GM06990 (cell line): ENCODE results near the gene PDXP.
A peak's percentile ranks its signal among the peaks of the same experiment; 100 is the strongest.

Source experiments
- DNase-seq: peaks from one replicate; pipeline ENCODE4 v3.0.0-alpha.2; 2011; ENCODE audit not compliant: insufficient read length; ENCODE audit errors: extremely low read depth
- H3K27me3 ChIP-seq: replicated peaks from 2 replicates; pipeline ENCODE4 v1.6.0; 2011; ENCODE audit warnings: low read length; ENCODE audit not compliant: control insufficient read depth, insufficient read depth
- H3K36me3 ChIP-seq: 2 replicates; pipeline ENCODE4 v1.5.1; 2011; ENCODE audit warnings: low read length; ENCODE audit not compliant: control insufficient read depth, insufficient read depth
- H3K4me3 ChIP-seq: replicated peaks from 2 replicates; pipeline ENCODE4 v1.5.1; 2011; ENCODE audit warnings: low read depth, mild to moderate bottlenecking, control low read depth, low read length
- TF ChIP-seq, protein P1 (sequence below): IDR thresholded peaks from 2 replicates; pipeline ENCODE4 v1.5.1; 2011; ENCODE audit warnings: low read length, control low read depth, mild to moderate bottlenecking, inconsistent platforms; ENCODE audit not compliant: insufficient read depth, poor library complexity, severe bottlenecking

PDXP gene

DNA sequence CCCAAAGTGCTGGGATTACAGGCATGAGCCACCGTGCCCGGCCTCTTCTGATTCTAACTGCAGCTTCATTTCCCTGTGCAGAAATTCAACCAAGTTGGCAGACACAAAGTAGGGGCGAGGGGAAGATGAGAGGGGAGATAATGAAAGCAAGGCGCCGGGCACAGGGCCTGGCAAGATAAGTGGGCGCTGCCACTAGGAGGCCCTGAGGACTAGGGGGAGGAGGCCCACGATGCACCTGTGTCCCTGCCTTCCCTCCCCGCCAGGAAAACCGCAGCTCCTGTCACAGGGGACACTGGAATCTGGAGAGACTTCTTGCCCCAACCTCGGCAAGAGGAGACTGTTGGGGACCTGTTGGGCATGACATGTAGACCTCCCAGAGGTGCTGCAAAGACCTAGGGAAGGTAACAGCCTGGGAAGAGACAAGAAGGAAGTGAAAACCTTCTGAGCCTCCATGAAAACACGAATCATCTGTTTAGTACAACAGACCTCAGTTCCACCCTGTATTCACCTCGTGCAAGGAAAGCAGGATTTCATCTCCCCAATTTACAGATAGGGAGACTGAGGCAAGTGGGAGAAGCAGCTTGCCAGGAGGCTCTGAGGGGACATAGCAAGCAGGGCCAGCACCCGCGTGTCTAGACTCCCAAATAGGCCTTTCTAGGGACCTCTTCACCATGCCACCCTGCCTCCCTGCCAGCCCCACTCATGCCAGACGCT lies 13.8 kb downstream of the PDXP start:
- H3K4me3 ChIP-seq: no peak overlapping the region
- H3K27me3 ChIP-seq: no peaks in the 10 kb centered on the region
- DNase-seq: no peak
- TF ChIP-seq, protein P1, sequence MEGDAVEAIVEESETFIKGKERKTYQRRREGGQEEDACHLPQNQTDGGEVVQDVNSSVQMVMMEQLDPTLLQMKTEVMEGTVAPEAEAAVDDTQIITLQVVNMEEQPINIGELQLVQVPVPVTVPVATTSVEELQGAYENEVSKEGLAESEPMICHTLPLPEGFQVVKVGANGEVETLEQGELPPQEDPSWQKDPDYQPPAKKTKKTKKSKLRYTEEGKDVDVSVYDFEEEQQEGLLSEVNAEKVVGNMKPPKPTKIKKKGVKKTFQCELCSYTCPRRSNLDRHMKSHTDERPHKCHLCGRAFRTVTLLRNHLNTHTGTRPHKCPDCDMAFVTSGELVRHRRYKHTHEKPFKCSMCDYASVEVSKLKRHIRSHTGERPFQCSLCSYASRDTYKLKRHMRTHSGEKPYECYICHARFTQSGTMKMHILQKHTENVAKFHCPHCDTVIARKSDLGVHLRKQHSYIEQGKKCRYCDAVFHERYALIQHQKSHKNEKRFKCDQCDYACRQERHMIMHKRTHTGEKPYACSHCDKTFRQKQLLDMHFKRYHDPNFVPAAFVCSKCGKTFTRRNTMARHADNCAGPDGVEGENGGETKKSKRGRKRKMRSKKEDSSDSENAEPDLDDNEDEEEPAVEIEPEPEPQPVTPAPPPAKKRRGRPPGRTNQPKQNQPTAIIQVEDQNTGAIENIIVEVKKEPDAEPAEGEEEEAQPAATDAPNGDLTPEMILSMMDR: no peak
- no peaks in the 10 kb centered on the region; the same call in 1 of the 2 replicates for H3K36me3 ChIP-seq

DNA sequence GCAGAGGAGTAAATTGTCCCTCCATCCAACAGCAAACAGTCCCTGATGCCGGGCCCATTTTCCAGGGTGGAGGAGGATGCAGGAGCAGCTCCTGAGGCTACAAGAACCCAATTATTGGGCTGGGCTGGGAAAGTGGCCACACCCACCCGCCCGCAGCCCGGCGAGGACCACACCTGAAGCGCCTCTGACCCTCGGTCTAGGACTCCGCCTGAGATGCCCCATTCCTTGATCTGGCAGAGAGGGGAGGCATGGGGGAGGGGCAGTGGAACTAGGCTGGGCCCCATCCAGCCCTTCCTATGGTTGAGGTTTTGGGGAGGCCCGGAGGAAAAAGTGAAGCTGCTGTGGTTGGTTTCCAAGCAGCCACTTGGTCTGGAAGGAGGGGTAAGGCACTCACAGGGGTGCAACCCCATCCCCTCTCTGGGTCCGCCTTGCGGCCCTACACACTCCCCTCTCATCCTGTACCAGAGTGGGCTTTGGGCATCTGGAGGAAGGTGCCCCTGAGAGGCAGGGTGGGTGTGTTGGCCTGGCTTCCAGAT lies 14.5 kb downstream of the PDXP start:
- TF ChIP-seq, protein P1: no peak
- H3K36me3 ChIP-seq: peaks cover 1% of the 10 kb centered on the region; the same call in 1 of the 2 replicates
- no peak overlapping the region for H3K4me3 ChIP-seq
- H3K27me3 ChIP-seq: no peaks in the 10 kb centered on the region
- no peak for DNase-seq

DNA sequence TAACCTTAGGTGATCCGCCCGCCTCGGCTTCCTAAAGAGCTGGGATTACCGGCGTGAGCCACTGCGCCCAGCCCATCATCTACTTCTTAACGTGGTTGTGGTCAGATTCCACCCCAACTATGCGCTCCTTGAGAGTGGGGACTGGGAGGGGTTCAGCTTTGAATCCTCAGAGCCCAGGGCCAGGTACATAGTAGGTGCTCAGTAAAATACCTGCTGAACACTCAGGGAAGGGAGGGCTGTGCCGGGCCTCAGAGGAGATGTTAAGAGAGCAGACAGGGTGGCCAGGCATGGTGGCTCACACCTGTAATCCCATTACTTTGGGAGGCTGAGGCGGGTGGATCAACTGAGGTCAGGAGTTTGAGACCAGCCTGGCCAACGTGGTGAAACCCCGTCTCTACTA lies 15.7 kb downstream of the PDXP start:
- TF ChIP-seq, protein P1: no peak
- Histone ChIP-seq H3K4me3 (no peak overlapping the region), H3K36me3 (peaks cover 5% of the 10 kb centered on the region), H3K27me3 (no peaks in the 10 kb centered on the region)
- no peak for DNase-seq

- Histone ChIP-seq H3K36me3 (peaks cover 10% of the 10 kb centered on the region), H3K4me3 (peak within 1 kb of the TSS; percentile 84)
- DNase-seq: peak; percentile 86
Measured at GRCh38 chr22:37674951-37675929, 16.7 kb downstream of the PDXP start, which contains the start of gene LGALS1. LGALS1 (plus strand) TSS chr22:37675636; CDS start chr22:37675703, 67 bp downstream.

GRCh38 chr22:37675930-37676735 lies 17.6 kb downstream of the PDXP start:
- TF ChIP-seq, protein P1: no peak
- peaks cover 10% of the 10 kb centered on the region for H3K36me3 ChIP-seq
- no peaks in the 10 kb centered on the region for H3K27me3 ChIP-seq
- no peak for DNase-seq
- peak overlapping the region; percentile 84 for H3K4me3 ChIP-seq

More at GRCh38 chr22:37674951-37675929, 16.7 kb downstream of the PDXP start, which contains the start of gene LGALS1:
- H3K27me3 ChIP-seq: no peaks in the 10 kb centered on the region
- TF ChIP-seq, protein P1: no peak
